GM10266 (cell line): ENCODE results near the gene MBL2.

Experiments used
- DNase-seq: peaks from one replicate; pipeline ENCODE4 v3.0.0; 2012; ENCODE audit errors: extremely low spot score
- CTCF ChIP-seq: IDR thresholded peaks from 2 replicates; pipeline ENCODE4 v1.5.1; 2012; ENCODE audit warnings: mild to moderate bottlenecking, low read depth; ENCODE audit not compliant: control insufficient read depth, insufficient read depth; ENCODE audit errors: missing control alignments

Gene MBL2

GRCh38 chr10:52805414-52806285 lies 33.1 kb upstream of the MBL2 start:
- no peak for DNase-seq
- TF ChIP-seq CTCF: no peak

- no peak for TF ChIP-seq CTCF
- DNase-seq: no peak
These were observed 29.4 kb upstream of the MBL2 start for GRCh38 chr10:52801947-52802346.

- no peak for DNase-seq
- no peak for TF ChIP-seq CTCF
These were observed 13.5 kb upstream of the MBL2 start for GRCh38 chr10:52786098-52786497.

GRCh38 chr10:52785418-52785817 lies 12.8 kb upstream of the MBL2 start:
- no peak for DNase-seq
- TF ChIP-seq CTCF: no peak

- no peak for TF ChIP-seq CTCF
These were observed 11.1 kb upstream of the MBL2 start for GRCh38 chr10:52783726-52784125.

GRCh38 chr10:52782554-52782953 lies 10.0 kb upstream of the MBL2 start:
- TF ChIP-seq CTCF: no peak
- no peak for DNase-seq

More at GRCh38 chr10:52783726-52784125, 11.1 kb upstream of the MBL2 start:
- no peak for DNase-seq

- DNase-seq: no peak
- no peak for TF ChIP-seq CTCF
These were observed 8.0 kb upstream of the MBL2 start for GRCh38 chr10:52780391-52781155.
